HG02840 (cell line): ENCODE measurements around the gene DNAJA2.

ENCODE experiments used
- ATAC-seq: cut with Tn5 transposase; IDR thresholded peaks from one replicate; pipeline ENCODE4 v1.9.1; 2021; ENCODE audit warnings: mild to moderate bottlenecking, moderate library complexity, moderate number of reproducible peaks; ENCODE audit not compliant: unreplicated experiment, low FRiP score

The DNAJA2 gene

DNA sequence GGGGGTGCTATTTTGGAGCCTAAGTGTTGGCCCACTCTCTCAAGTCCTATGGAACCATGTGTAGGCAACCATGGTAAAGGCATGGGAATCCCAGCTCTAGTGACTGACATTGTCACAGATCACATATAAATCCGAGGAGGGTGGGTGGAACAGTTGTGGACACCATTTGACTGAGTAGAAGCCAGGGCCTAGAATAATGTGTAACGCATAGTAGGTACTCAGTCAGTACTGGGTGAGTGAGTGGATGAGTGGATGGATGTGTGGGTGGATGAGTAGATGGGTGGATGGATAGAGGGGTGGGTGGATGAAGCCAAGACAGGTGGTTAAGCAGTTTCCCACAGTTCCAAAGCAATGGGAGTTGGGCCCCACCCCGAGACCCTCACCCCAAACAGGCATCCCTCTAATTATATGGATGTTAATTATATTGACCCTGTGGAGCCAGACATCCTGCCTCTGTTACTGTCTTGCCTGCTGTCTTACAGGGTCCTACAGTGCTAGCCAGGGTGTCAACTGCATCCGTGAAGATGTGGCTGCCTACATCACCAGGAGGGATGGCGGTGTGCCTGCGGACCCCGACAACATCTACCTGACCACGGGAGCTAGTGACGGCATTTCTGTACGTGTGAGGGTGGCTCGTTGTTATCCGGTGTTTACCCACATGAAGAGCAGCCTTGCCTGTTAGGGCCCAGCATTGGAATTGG, 67.0 kb downstream of the DNAJA2 start:
- ATAC-seq = no peak
